Measurements from ENCODE around the gene OOSP4B.

Gene OOSP4B

DNA sequence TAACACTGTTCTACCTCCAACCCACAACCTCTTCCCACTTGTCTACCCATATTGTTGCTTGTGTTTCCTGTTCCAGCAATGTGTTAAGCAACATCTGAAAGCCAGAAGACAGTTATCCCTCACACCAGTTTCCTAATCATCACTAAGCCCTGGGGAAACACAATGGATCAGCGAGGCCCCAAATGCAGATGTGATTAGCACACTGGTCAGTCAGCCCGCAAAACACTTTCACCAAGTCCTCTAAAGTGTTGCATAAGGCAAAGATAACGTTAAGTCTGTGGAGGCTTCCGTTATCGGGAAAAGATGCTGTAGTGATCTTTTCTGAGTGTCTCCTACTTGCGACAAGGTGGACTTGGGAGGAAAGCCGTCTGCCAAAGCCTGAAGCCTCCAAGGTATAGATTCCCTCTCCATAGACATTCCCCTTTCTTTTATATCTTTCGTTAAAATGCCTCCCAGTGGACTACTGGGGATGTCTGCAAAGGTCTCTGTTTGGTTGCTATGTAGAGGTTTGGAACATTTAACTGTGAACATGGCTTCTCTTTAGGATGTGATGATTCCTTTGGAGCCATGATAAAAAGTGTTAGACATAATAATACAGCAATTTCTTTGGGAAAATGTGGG is 39.5 kb downstream of the OOSP4B start, which contains the start of gene MS4A3:
MS4A3 (plus strand) TSS at position 317 of the 621 bp plus-strand sequence. CDS start 4,496 bp downstream, outside the sequence.
- no peak for DNase-seq (ENCODE audit: extremely low read depth, insufficient read length)
- Histone ChIP-seq H3K36me3 (ENCODE audit: control insufficient read depth, insufficient read depth, low read length) (no peaks in the 10 kb centered on the region), H3K27me3 (replicated peaks; ENCODE audit: control insufficient read depth, insufficient read depth, low read length) (no peaks in the 10 kb centered on the region), H3K4me3 (replicated peaks; ENCODE audit: low read depth, low read length) (no peak within 1 kb of the TSS)
- TF ChIP-seq, protein P1, sequence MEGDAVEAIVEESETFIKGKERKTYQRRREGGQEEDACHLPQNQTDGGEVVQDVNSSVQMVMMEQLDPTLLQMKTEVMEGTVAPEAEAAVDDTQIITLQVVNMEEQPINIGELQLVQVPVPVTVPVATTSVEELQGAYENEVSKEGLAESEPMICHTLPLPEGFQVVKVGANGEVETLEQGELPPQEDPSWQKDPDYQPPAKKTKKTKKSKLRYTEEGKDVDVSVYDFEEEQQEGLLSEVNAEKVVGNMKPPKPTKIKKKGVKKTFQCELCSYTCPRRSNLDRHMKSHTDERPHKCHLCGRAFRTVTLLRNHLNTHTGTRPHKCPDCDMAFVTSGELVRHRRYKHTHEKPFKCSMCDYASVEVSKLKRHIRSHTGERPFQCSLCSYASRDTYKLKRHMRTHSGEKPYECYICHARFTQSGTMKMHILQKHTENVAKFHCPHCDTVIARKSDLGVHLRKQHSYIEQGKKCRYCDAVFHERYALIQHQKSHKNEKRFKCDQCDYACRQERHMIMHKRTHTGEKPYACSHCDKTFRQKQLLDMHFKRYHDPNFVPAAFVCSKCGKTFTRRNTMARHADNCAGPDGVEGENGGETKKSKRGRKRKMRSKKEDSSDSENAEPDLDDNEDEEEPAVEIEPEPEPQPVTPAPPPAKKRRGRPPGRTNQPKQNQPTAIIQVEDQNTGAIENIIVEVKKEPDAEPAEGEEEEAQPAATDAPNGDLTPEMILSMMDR (IDR thresholded peaks at IDR 0.05; ENCODE audit: insufficient read depth, low read length, poor library complexity, severe bottlenecking): no peak

DNA sequence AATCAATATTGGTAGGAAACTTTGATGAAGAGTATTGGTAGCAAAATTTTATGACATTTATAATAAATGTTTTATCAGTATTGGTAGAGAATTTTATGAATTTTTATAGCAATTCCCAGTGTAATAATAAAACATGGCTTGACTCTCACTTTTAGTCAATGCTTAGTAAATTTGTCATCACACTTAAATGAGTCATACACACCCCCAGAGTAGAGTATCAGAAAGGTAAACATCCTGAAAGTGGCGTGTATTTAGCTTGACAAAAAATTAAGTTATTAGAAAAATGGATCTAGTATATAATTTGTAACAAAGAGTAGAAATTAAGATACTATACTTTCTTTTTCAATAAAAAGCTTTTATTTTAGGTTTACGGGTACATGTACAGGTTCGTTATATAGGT is 42.1 kb downstream of the OOSP4B start:
- no peak for DNase-seq (ENCODE audit: extremely low read depth, insufficient read length)
- TF ChIP-seq, protein P1 (IDR thresholded peaks at IDR 0.05; ENCODE audit: insufficient read depth, low read length, poor library complexity, severe bottlenecking): no peak
- no peak overlapping the region for H3K4me3 ChIP-seq (replicated peaks; ENCODE audit: low read depth, low read length)
- no peaks in the 10 kb centered on the region for H3K36me3 ChIP-seq (ENCODE audit: control insufficient read depth, insufficient read depth, low read length)
- H3K27me3 ChIP-seq (replicated peaks; ENCODE audit: control insufficient read depth, insufficient read depth, low read length): no peaks in the 10 kb centered on the region

DNA sequence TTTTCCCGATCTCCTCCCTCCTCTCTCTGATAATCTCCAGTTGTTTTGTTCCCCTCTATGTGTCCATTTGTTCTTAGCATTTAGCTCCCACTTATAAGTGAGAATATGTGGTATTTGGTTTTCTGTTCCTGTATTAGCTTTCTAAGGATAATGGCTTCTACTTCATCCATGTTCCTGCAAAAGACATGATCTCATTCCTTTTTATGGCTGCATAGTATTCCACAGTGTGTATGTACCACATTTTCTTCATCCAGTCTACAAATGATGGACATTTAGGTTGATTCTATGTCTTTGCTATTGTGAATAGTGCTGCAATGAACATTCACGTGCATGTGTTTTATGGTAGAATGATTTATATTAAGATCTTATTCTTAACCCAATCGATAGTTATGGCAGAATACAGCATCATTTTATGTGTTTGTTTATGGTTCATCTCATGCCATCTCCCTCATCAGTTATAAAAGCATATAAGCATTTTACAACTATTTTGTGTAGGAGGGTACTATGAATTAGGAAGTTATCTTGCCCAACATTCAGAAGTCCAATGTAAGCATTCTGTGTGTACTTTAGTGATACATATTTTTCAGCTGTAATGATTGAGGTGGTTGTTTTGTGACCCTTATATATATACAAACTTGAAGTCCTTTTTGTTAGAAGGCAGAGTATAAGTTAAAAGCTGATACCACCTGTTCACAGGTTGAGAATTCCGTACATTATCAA is 42.7 kb downstream of the OOSP4B start:
- H3K4me3 ChIP-seq (replicated peaks; ENCODE audit: low read depth, low read length): no peak overlapping the region
- no peak for DNase-seq (ENCODE audit: extremely low read depth, insufficient read length)
- TF ChIP-seq, protein P1 (IDR thresholded peaks at IDR 0.05; ENCODE audit: insufficient read depth, low read length, poor library complexity, severe bottlenecking): no peak
- no peaks in the 10 kb centered on the region for H3K27me3 ChIP-seq (replicated peaks; ENCODE audit: control insufficient read depth, insufficient read depth, low read length)
- H3K36me3 ChIP-seq (ENCODE audit: control insufficient read depth, insufficient read depth, low read length): no peaks in the 10 kb centered on the region

DNA sequence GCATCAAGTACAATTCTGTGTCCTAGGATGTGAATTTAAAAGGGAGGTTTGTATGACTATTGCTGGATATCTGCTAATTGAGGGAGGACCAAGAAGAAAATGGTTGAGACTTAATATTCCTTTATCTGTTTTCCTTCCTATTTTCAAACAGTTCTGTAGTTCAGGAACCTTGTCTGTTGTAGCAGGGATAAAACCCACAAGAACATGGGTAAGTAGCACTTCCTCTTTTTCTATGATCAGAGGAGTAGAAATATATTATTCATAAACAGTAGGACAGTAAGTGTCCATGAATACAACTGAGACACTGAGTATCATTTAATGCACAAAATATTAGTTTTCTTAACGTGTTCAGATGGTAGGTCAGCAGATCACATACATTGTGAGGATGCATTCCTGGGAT is 47.1 kb downstream of the OOSP4B start:
- H3K4me3 ChIP-seq (replicated peaks; ENCODE audit: low read depth, low read length): no peak overlapping the region
- TF ChIP-seq, protein P1 (IDR thresholded peaks at IDR 0.05; ENCODE audit: insufficient read depth, low read length, poor library complexity, severe bottlenecking): no peak
- DNase-seq (ENCODE audit: extremely low read depth, insufficient read length): no peak
- H3K36me3 ChIP-seq (ENCODE audit: control insufficient read depth, insufficient read depth, low read length): no peaks in the 10 kb centered on the region
- no peaks in the 10 kb centered on the region for H3K27me3 ChIP-seq (replicated peaks; ENCODE audit: control insufficient read depth, insufficient read depth, low read length)

DNA sequence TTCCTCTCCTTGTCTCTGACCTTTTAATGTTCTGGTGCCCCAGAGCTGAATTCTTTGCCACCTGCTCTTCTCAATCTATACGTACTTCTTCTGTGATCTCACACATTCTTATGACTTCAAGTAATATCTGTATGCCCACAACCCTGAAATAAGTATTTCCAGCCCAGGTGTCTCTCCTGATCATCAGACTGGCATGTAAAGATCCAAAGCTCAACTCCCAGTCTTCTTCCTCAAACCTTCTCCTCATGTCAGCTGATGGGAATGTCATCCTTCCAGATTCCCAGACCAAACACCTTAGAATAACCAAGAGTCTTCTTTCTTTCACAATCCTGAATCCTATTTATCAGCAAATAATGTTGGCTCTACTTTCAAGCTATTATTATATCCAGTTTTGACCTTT is 48.8 kb downstream of the OOSP4B start:
- Histone ChIP-seq H3K36me3 (ENCODE audit: control insufficient read depth, insufficient read depth, low read length) (no peaks in the 10 kb centered on the region), H3K27me3 (replicated peaks; ENCODE audit: control insufficient read depth, insufficient read depth, low read length) (no peaks in the 10 kb centered on the region), H3K4me3 (replicated peaks; ENCODE audit: low read depth, low read length) (no peak overlapping the region)
- TF ChIP-seq, protein P1 (IDR thresholded peaks at IDR 0.05; ENCODE audit: insufficient read depth, low read length, poor library complexity, severe bottlenecking): no peak
- DNase-seq (ENCODE audit: extremely low read depth, insufficient read length): no peak
